Measurements from ENCODE around the gene MAGEC2.

Gene MAGEC2, protein sequence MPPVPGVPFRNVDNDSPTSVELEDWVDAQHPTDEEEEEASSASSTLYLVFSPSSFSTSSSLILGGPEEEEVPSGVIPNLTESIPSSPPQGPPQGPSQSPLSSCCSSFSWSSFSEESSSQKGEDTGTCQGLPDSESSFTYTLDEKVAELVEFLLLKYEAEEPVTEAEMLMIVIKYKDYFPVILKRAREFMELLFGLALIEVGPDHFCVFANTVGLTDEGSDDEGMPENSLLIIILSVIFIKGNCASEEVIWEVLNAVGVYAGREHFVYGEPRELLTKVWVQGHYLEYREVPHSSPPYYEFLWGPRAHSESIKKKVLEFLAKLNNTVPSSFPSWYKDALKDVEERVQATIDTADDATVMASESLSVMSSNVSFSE

DNA sequence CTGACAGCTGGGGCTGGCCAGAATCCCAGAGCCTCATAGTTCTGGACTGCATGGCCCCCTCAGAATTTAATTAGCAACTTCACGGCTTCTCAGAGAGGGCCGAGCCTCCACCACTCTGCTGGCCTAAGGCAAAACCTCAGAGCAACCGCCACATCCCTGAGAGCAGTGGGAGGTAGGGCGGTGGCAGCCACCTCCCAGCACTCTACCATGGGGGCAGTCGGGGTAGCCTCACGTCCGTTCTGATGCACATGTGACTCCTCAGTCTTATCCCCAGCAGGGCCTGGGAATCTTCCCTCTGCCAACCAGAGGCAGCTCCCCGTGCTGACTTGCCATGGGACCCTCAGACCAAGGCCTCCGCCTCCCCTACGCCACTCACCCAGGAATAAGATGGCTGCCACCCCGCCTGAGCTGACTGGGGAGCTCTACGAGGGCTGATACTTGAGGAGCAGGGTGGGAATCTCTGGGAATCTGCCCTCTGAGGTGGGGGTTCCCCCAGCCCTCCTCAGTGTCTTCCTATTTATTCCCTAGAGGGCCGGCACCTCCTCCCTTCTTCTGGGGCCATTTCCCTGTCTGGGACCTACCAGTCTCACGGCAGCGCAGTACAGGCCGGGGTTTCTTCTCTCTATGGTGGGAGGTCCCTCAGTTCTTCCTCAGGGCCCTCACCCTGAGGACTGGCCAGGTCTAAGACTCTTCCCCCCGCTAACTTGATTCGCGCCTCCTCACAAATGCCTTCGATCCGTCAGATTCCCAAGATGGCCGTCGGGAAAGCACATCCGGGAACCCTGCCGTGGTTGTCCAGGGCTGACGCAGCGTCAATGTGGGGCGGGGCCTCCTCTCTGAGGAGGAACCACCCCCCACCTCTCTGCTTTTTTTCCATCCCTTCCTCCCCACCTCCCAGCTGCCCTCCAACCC lies at the start of gene MAGEC2:
MAGEC2 (minus strand) TSS at position 769 of the 912 bp plus-strand sequence. CDS start 1,303 bp downstream, outside the sequence.
- no peak for DNase-seq

DNA sequence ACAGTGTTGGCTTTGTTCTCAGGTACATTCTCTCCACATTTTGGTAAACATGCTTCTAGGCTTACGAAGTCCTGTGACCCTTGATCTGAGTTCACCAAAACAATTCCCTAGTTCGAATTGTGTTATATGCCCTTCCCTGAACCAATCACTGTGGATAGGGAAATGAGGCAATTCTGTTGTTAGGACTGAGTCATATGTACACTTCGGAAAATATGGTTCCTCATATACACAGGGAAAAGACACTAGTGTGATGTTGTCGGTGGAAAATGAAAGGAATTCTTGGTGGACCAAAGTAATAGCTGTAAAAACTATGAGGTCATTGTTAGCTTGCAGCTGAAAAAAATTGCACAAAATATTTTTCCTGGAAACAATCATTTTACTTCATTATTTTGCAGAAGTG lies 46.6 kb upstream of the MAGEC2 start:
- no peak for DNase-seq

DNA sequence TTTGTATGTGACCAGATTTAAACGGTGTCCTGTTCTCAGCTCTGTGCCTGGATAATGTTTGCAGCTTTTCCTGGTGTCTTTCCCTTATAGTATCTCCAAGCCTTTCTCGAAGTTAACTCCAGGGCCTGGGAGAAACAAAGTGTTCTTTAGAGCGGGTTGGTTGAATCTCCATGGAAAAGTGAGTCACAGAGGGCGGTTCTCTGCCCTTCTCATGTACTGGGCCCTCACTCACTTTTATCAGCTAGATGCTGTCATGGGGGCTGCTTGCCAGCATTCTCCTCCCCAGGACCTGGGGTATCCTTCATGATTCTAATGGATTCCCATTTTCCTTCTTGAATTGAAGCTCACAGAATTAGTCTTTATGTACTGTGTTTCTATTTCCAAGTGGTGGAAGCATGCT lies 46.1 kb upstream of the MAGEC2 start:
- no peak for DNase-seq

DNA sequence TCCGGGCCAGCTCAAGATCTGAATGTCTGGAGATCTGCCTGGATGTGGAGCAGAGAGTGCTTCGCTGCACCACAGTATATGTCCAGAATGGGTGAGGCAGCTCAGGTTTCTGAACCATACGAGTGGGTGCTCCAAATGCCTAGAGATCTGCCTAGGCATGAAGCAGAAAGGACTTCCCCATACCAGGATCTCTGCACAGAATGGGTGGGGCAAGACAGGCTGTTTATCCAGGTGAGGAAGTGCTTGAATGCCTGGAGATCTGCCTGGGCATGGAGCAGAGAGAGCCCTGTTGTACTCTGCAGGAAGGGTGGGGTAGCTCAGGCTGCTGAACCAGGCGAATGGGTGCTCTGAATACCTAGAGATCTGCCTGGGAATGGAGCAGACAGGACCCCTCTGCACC lies 45.4 kb upstream of the MAGEC2 start:
- no peak for DNase-seq

DNA sequence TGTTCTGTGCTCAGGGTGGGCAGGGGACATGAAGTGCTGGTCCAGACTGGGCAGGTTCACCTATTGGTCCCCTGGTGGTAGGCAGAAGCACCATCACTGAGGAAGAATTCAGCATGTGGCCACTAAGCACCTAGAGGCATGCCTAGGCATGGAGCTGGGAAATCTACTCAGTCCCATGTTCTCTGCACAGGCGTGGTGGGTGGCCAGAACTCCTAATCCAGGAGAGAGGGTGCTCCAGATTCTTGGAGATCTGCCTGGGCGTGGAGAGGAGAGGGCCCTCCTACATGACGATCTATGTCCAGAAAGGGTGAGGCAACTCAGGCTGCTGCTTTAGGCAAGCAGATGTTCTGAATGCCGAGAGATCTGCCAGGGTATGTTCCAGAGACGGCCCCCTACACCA lies 44.6 kb upstream of the MAGEC2 start:
- DNase-seq = no peak

DNA sequence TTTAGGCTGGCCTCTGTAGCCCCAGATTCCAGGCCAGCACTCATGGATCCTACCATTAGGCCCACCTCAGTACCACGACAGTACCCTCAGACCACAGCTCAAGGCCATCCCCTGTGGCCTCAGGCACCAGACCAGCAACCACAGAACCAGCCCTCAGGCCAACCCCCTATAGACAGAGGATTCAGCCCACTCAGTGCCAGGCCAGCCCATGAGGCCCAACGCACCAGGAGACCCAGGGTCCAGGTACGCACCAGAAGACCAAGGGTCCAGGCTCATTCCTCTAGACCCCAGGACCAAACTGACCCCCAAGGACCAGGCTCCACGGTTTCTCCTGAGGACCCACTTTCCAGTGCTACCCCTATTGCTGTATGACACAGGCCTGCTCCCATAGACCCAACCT lies 39.5 kb upstream of the MAGEC2 start:
- no peak for DNase-seq

DNA sequence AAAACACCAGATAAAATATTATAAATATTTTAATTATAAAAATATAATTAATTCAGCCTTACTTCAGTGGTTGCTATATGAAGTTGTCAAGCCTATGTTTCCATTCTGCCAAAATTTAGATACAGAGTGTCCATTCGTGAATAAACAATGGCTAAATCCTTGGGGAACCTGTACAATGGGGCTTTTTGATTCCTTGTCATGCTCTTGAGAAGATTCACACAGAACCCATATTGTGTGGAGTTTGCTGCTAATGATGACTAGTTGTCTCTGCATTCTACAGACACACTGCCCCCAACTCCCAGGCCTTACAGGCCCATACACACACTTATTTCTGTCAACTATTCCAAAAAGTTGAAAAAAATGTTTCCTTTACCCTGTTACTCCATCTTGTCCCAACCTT lies 33.4 kb upstream of the MAGEC2 start:
- no peak for DNase-seq

DNA sequence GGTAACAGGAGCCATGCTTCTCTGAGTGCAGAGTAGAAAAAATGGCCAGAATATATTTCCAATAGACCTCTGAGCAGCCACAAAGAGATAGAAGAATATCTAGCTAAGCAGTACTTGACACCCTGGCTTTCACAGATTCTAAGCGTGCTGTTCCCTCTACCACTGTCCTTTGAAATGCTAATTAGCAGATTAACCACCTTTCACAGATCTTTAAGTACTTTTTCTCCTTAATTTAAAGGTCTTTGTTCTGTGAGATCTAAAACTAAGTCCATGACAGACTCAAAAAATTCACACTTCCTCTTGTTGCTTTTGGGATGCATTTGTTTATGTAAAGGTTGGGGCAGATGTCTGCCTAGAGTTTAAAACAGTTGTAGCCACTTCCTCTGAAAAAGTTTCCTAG lies 28.3 kb upstream of the MAGEC2 start:
- DNase-seq = no peak

DNA sequence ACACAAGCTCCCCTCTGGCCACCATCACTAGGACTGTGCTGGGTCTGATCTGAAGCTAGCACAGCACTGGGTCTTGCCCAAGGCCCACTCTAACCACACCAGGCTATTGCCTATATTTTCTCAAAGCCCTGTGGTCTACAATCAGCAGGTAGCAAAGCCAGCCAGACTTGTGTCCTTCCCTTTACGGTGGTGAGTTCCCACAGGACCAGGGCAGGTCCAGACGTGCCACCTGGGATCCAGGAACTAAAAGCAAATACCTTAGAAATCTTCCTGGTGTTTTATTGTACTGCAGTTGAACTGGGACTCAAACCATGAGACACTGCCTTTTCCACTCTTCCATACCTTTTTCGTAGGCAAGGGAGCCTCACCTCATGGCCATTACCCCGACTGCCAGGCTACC lies 9.0 kb upstream of the MAGEC2 start:
- no peak for DNase-seq

DNA sequence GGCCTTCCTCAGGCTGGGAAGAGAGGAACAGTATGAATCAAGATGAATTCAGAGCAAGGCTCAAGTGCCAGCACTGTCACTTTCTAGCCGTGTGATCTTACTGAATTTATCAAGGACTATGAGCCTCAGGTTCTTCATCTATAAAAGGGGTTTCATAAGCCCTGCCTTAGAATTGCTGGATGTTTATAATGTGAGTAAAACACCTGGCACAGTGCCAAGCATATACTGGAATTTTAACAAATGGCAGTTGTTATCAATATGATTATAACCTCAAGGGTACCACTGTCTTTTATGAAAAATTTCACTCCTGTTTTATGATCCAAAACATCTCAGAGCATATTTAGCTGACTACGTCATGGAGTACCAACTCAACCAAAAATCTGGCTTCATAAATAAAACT lies 4.0 kb downstream of the MAGEC2 start:
- no peak for DNase-seq

DNA sequence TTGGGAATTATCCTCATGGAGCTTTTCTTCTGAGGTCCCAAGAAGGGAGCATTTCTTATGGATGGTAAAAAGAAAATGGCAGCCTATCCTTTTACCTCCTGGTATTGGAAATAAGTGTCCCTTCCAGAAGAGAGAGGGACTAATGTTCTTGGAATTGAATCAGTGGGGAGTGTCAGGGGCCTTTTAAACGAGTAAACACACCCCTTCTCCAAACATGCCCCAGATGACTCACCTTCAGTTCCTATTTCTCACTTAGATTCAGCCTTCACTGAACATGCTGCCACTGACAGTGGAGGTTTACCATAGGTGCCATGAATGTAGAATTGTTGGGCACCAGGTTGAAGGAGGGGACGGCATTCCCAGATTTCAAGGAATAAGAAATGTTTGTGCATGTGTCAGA lies 19.0 kb downstream of the MAGEC2 start:
- DNase-seq = no peak

DNA sequence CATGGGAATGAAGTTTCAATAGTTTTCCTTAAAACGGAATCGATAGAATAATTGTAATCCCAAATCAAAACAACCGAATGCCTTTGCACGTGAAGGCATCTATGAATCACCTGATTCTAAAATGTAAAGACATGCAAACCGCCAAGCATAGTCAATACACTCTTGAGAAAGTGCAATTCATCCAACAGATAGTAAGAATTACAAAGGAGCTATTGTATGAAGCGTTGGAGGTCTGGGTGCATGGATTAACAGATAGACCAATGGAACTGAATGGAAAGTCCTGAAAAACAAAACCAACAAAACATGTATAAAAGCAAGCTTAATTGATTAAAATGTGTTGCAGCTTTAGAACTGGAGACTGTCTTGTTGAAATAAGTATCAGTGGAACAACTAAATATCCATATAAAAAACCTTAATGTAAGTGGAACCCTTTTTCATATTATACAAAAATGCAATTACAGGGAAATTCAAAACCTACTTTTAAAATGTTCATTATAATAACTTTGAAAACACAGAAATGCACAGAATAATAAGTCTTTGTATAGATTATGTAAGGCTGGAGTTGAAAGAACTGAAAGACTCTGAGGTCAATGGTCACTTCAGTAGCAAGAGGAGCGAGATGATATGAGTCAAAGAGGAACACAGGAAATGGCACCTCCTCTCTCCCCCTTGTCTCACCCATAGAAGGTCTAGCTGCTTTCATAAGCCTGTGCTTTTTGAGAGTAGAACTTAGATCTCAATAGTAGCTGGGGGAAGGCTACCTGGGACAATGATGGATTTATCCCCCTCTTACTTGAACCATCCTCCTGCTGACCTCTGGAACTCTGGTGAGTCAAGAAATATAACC lies 20.1 kb downstream of the MAGEC2 start:
- no peak for DNase-seq

DNA sequence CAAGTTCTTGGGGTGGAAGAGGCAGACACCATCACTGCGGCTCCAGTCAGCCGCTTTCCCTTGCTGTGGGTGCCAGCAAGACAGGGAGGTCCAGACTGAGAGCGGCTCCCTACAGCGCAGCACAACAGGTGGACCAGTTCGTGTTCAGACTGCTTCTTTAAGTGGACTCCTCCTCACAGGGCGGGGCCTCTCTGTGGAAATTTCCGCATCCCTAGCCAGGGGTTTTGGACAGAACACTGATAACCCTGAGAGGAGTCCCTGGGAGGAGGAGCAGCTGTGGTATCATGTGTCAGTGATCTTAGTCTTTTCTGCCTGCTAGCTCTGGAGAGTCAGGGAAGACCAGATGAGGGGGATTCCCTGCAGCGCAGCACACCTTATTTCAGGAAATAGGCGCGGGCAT lies 48.5 kb downstream of the MAGEC2 start:
- no peak for DNase-seq
